Heart right ventricle (tissue), 16 donors: ENCODE data around the gene ISM2. TPM values are rescaled to one million over a fixed set of nuclear protein-coding genes. Genes with fewer than 3 reads are reported as not detected.
A peak's percentile ranks its signal among the peaks of the same experiment; 100 is the strongest.

ENCODE experiments used
- ATAC-seq, 8 donors: fragments of 200-7000 bp; cut with Tn5 transposase; one replicate each; pipeline ENCODE4 v1.9.1; 2020; ENCODE audit warnings: mild to moderate bottlenecking in 8 of 8, moderate library complexity in 8 of 8, moderate number of reproducible peaks in 1 of 8
- DNase-seq, 2 donors: peaks; one replicate each; pipeline ENCODE4 v3.0.0-alpha.2; 2020
- H3K27ac ChIP-seq, 10 donors: fragments of 200-600 bp; sonication (generic) in 2 of 10; one replicate each; pipeline versions ENCODE4 v1.5.0 to v1.8.0; 2020 to 2022; ENCODE audit warnings: mild to moderate bottlenecking in 3 of 10
- H3K27me3 ChIP-seq, 7 donors: fragments of 200-600 bp; one replicate each; pipeline ENCODE4 v1.8.0; 2021 to 2022; ENCODE audit warnings: mild to moderate bottlenecking in 2 of 7
- H3K36me3 ChIP-seq, 9 donors: fragments of 200-600 bp; sonication (generic) in 1 of 9; one replicate each; pipeline versions ENCODE4 v1.5.0 to v1.8.0; 2020 to 2022; ENCODE audit warnings: mild to moderate bottlenecking in 2 of 9
- H3K4me1 ChIP-seq, 9 donors: fragments of 200-600 bp; sonication (generic) in 1 of 9; one replicate each; pipeline versions ENCODE4 v1.5.0 to v1.8.0; 2020 to 2022; ENCODE audit warnings: mild to moderate bottlenecking in 4 of 9
- H3K4me3 ChIP-seq, 10 donors: fragments of 200-600 bp; sonication (generic) in 2 of 10; one replicate each; pipeline versions ENCODE4 v1.5.0 to v1.8.0; 2020 to 2022; ENCODE audit warnings: mild to moderate bottlenecking in 7 of 10, moderate library complexity in 2 of 10
- H3K9me3 ChIP-seq, 11 donors: fragments of 200-600 bp in 10 of 11; sonication (generic) in 2 of 11; one replicate each; pipeline versions ENCODE4 v1.5.0 to v1.8.0; 2013 to 2022; ENCODE audit warnings: mild to moderate bottlenecking in 2 of 11, control low read depth in 1 of 11, moderate library complexity in 1 of 11
- WGBS, 2 donors: extraction: QIAGEN DNeasy Blood & Tissue Kit; methylation state at CpG; one replicate each; pipeline ENCODE4 v1.1.7; 2013; ENCODE audit warnings: inconsistent platforms in 1 of 2; 5-methylcytosine and 5-hydroxymethylcytosine counted together
- intact Hi-C, 10 donors: fragments of 100-400 bp; cut with DNase I; formaldehyde crosslinking; loops; one replicate each; pipeline versions ENCODE4 v1.11.1 to v1.14.2; 2022
- polyA plus RNA-seq, 2 donors: library from polyadenylated mRNA; stranded (reverse); fragments of 200-250 nt; gene quantifications; one replicate each; pipeline ENCODE4 v1.2.3, GENCODE V29; 2013
- total RNA-seq, 10 donors: library from RNA; stranded (reverse); fragmentation: NEBNext Ultra II Directional in 3 of 10; extraction: Animal tissue kit (Norgen Biotek cat#: 25700) in 3 of 10; gene quantifications; one replicate each; pipeline versions ENCODE4 v1.2.1 to v1.2.4, GENCODE V29; 2021 to 2023
- TF ChIP-seq, protein P1 (sequence below), 9 donors: fragments of 200-600 bp; sonication (generic) in 2 of 9; IDR thresholded peaks; one replicate each; pipeline versions ENCODE4 v1.5.0 to v1.8.0; 2021 to 2022; ENCODE audit warnings: antibody characterized with exemption in 9 of 9, mild to moderate bottlenecking in 5 of 9, moderate library complexity in 1 of 9
- donor health status: Arrhythmogenic right ventricular cardiomyopathy.
- donor health status: ischemic (EF 13 %, LVEDD 7.1; RV severe dilation, severe dysfunction).
- donor health status: healthy with polysubstance abuse.
- donor health status: DM: no; HTN: yes; CAD: no.
- donor health status: DM: no; HTN: no; CAD: no.
- donor health status: ischemic (EF 25% LVEDD 6.9; RV normal size, moderate dysfunction).
- donor health status: ischemic (EF 25% LVEDD 5.7; RV mildly dilated, moderate dysfunction).
- donor health status: healthy.
- donor health status: DM: yes; HTN: yes; CAD: no.
- donor health status: Ischemic cardiomyopathy.
- donor health status: ischemic (EF 35%, LVEDD 5.7; RV mildly dilated, moderate dysfunction).
- donor health status: nonischemic (EF 11% LVEDD 7.7; RV severe dilation, severe dysfunction).
- donor health status: DM: yes; HTN: yes; CAD: no.
- donor health status: PGD.
- donor health status: ischemic (EF 29% LVEDD 5.4; RV normal size, mild dysfunction).
- donor health status: nonischemic (EF 23%, LVEDD 6.1; RV moderate dilation, normal function).

The ISM2 gene
- total and polyA plus RNA-seq, 12 donors, result not detected

DNA sequence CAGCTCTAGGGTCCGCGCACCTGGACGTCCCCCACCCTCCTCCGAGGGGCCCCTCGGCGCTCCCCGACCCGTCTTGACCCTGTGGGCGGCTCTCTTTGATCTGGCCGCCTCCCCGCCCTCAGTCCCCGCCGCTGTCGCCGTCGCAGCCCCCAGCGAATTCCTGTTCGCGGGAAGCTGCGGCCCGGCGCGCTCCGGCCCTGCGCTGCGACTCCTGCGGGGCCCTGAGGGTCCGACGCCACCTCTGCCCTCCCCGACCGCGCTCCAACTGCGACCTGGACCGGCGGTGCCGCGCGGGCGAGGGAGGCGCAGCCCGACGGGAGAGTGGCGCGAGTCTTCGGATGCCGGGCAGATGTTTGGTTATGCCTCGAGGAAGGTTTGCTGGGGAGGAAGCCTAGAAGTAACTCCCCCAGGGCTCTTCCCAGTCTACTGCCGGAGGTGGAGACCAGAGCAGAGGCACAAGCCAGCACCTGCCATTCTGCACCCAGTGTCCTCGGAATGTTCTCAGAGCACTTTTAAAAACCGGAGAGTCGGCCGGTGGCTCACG, 440 bp upstream of the ISM2 start:
- Histone ChIP-seq H3K27ac (no peak overlapping the region), H3K9me3 (peaks cover 0 to 11% (median 5%) of the 10 kb centered on the region in 11 donors), H3K4me3 (peak overlapping the region; percentile 25 to 60 (median 52)), H3K27me3 (peaks cover 12 to 46% (median 30%) of the 10 kb centered on the region in 7 donors), H3K4me1 (peaks cover 4 to 22% (median 13%) of the 10 kb centered on the region in 9 donors), H3K36me3 (no peaks in the 10 kb centered on the region)
- DNase-seq (no peak), ATAC-seq (peak in 1 of 8 donors; percentile 21)
- WGBS, 2 donors, result 4% methylated on average over 42 to 53 of the region's 53 CpGs
- intact Hi-C loops, result no loop called here
- TF ChIP-seq, protein P1, sequence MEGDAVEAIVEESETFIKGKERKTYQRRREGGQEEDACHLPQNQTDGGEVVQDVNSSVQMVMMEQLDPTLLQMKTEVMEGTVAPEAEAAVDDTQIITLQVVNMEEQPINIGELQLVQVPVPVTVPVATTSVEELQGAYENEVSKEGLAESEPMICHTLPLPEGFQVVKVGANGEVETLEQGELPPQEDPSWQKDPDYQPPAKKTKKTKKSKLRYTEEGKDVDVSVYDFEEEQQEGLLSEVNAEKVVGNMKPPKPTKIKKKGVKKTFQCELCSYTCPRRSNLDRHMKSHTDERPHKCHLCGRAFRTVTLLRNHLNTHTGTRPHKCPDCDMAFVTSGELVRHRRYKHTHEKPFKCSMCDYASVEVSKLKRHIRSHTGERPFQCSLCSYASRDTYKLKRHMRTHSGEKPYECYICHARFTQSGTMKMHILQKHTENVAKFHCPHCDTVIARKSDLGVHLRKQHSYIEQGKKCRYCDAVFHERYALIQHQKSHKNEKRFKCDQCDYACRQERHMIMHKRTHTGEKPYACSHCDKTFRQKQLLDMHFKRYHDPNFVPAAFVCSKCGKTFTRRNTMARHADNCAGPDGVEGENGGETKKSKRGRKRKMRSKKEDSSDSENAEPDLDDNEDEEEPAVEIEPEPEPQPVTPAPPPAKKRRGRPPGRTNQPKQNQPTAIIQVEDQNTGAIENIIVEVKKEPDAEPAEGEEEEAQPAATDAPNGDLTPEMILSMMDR (IDR thresholded peaks at IDR 0.05), result no peak

DNA sequence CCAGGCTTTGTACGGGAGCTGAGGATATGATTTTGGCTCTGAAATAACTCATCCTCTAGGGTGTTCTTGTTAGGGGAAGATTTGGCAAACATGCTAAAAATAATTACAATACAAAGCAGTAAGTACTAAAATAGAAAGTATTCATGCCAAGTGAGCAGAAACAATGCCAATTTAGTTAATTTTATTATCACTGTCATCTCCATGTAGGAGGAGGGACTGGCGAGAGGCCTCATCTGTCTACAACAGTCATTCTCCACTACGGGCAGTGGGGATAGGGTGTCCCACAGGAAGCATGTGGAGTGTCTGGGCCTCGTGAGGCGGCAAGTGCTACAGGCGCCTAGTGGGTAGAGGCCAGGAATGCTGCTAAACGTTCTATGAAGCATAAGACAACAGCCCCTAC, 3.3 kb downstream of the ISM2 start:
- 47 to 59% methylated on average over 7 of the region's 7 CpGs for WGBS, 2 donors
- no peaks in the 10 kb centered on the region for H3K9me3 ChIP-seq
- ATAC-seq (peak in 1 of 8 donors; percentile 37), DNase-seq (no peak)
- intact Hi-C loops, result no loop called here
- no peak overlapping the region for H3K4me3 ChIP-seq
- H3K4me1 ChIP-seq, result peaks cover 4 to 22% (median 13%) of the 10 kb centered on the region in 9 donors
- no peak overlapping the region for H3K27ac ChIP-seq
- H3K36me3 ChIP-seq, result no peaks in the 10 kb centered on the region
- H3K27me3 ChIP-seq, result peaks cover 12 to 36% (median 26%) of the 10 kb centered on the region in 7 donors
- TF ChIP-seq, protein P1 (IDR thresholded peaks at IDR 0.05), result no peak

DNA sequence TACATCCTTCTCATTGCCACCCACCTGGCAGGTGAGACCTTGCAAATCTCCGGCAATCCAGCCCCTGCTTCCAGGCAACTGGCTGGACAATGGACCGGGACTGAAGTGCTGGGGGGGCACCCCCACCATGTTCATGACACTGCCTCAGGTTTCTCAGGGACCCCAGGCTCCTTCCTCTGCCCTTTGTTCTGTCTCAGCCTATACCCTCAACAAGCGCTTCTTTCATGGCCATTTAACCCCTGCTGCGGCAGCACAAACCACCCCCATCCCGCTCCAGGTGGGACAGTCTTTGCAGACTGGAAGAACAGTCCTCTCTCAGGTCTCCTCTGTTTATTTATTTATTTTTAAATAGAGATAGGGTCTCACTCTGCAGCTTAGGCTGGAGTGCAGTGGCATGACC, 7.6 kb downstream of the ISM2 start:
- intact Hi-C loops, result no loop called here

DNA sequence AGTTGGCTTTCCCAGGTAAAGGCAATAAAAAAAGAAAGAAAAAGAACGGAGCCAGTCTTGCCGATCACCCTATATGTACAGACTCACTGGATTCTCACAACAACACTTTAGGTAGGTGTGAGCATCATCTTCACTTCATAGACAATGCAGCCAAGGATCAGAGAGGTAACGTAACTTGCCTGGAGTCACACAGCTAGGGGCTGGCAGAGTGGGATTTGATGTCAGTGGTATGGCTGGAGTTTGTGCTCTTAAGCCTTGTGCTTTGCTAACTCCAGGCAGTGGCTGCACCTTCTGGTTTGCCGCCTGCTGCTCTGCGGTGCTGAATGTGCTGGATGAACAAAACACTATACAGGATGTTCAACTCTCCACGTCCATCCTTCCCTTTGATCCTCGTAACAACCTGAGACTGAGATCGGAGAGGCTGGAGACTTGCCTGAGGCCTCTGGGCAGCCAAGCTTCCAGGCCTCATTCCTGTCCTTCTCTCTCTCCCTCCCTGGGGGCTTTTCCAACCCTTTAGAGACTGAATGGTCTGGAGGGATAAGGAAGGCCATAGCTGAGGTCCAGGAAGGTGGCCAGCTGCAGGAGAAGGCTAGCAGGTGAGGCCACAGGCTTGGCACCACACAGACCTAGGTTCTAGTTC, 8.1 kb downstream of the ISM2 start:
- Histone ChIP-seq H3K4me1 (peaks cover 0 to 6% (median 0%) of the 10 kb centered on the region in 9 donors), H3K4me3 (no peak overlapping the region), H3K27me3 (no peaks in the 10 kb centered on the region), H3K36me3 (no peaks in the 10 kb centered on the region), H3K9me3 (no peaks in the 10 kb centered on the region), H3K27ac (no peak overlapping the region)
- 86 to 91% methylated on average over 8 of the region's 8 CpGs for WGBS, 2 donors
- TF ChIP-seq, protein P1 (IDR thresholded peaks at IDR 0.05), result no peak
- intact Hi-C loops, result no loop called here
- no peak for ATAC-seq
- DNase-seq, result no peak

More for the DNA sequence above, 7.6 kb downstream of the ISM2 start:
- ATAC-seq, result no peak
- peaks cover 0 to 6% (median 0%) of the 10 kb centered on the region in 9 donors for H3K4me1 ChIP-seq
- TF ChIP-seq, protein P1 (IDR thresholded peaks at IDR 0.05), result no peak
- H3K9me3 ChIP-seq, result no peaks in the 10 kb centered on the region
- 89 to 92% methylated on average over 5 of the region's 5 CpGs for WGBS, 2 donors
- no peaks in the 10 kb centered on the region for H3K27me3 ChIP-seq
- no peaks in the 10 kb centered on the region for H3K36me3 ChIP-seq
- H3K27ac ChIP-seq, result no peak overlapping the region
- H3K4me3 ChIP-seq, result no peak overlapping the region
- no peak for DNase-seq
